Measurements from ENCODE around the gene POT1. TPM values are rescaled to one million over a fixed set of nuclear protein-coding genes. Genes with fewer than 3 reads are reported as not detected.

Gene POT1
- total RNA-seq, 1 donor from 2014 or later: 20.2 TPM

DNA sequence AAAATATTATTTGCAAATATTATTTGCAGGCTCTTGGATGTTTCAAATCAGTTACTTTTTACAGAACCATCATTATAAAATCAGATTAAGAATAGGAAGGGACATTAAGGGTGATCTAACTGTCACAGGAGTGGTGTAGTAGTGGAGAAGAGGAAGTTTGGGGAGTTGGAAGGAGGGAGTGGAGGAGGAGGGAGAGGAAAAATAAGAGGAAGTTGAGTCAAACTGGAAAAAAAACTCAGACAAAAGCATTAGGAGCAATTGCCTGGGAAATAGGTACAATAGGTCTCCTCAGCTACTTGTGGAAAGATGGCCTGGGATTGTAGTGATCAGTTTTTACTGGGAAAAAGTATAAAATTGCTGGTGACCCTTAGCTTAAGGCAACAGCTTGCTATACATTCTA is 86.3 kb downstream of the POT1 start:
- no peak overlapping the region for H3K4me3 ChIP-seq (ENCODE audit: low read depth, low read length)
- DNase-seq (ENCODE audit: low read depth): no peak
- no peak for TF ChIP-seq CTCF (conservative IDR thresholded peaks at IDR 0.05; ENCODE audit: low read depth, low read length)

GRCh38 chr7:124840435-124840834 is 89.2 kb downstream of the POT1 start:
- no peak for DNase-seq (ENCODE audit: low read depth)
- no peak overlapping the region for H3K4me3 ChIP-seq (ENCODE audit: low read depth, low read length)
- peak; percentile 28 for TF ChIP-seq CTCF (conservative IDR thresholded peaks at IDR 0.05; ENCODE audit: low read depth, low read length)

- H3K4me3 ChIP-seq (ENCODE audit: low read depth, low read length): no peak overlapping the region
- no peak for DNase-seq (ENCODE audit: low read depth)
- no peak for TF ChIP-seq CTCF (conservative IDR thresholded peaks at IDR 0.05; ENCODE audit: low read depth, low read length)
These were observed 89.9 kb downstream of the POT1 start for GRCh38 chr7:124839687-124840086.

DNA sequence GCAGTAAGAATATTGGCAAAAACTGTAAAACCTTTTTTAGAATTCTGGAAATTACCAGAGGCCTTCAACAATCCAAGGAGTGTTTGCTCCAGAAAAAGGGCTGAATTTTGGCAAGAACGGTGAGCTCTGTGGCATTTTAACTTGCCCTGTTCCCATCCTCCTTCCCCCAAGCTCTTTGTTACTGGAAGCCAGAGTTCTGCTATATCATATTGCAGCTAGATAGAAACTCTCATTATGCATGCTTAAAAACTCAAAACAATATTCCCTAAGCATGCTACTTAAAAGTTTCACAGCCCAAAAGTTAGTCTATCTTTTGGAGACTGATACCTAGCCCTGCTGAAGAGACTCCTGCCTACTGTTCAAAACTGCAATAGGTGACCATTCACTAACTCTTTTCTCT is 93.5 kb downstream of the POT1 start:
- H3K4me3 ChIP-seq (ENCODE audit: low read depth, low read length): no peak overlapping the region
- TF ChIP-seq CTCF (conservative IDR thresholded peaks at IDR 0.05; ENCODE audit: low read depth, low read length): no peak
- no peak for DNase-seq (ENCODE audit: low read depth)

DNA sequence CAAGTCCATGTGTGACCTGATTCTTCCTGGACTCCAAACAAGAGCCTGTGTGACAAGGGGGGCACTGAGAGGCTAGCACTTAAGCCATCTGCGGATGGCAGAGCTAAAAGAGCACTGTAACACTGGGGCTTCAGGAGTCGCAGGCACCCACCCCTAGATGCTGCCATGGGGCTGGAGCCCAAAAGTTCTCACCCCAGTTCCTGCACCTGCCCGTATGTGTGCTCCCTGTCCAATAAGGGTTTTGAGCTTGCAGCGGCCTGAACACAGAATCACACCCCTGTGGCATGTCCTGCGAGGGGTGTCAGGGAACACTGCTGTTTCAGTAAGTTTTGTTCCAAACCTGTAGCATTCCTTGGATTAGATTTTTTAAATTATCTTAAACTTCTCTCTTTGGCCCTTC is 110.8 kb downstream of the POT1 start:
- no peak for DNase-seq (ENCODE audit: low read depth)
- no peak for TF ChIP-seq CTCF (conservative IDR thresholded peaks at IDR 0.05; ENCODE audit: low read depth, low read length)
- H3K4me3 ChIP-seq (ENCODE audit: low read depth, low read length): no peak overlapping the region

DNA sequence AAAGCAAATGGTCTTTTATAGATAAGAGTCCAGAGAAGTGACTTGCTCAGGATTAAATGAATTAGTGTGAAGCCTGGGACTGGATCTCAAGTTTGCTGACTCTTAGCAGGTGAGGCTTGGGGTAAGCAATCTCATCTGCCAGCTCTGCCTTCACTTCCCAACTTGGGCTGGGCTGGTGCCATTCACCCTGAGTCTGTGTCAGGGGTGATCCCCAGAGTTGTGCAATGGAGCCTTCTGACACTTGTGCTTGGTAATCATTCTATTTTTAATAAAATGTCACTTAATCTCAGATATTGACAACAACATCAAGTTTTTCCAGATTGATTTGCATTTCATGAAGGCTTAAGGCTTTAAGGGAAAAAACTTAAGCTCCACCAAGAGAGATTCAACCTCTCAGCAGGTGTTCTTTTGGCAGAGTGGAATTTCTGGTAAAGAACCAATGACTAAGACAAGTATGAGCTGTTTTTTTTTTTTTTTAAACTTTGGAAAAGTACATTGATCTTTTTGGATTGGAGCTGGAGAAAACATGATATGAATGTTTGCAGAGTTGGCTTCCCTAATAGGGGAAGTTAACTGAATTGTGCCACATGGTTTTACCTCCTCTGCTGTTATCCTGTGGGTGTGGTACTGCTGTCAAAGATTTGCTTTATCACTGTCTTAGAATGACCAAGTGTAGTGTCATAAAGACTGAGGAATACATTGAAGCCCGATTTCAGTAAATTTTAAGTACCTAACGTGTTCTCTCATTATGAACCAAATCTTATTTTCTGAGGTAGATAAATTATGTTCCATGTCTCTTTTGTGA is 115.4 kb downstream of the POT1 start:
- no peak overlapping the region for H3K4me3 ChIP-seq (ENCODE audit: low read depth, low read length)
- TF ChIP-seq CTCF (conservative IDR thresholded peaks at IDR 0.05; ENCODE audit: low read depth, low read length): no peak
- DNase-seq (ENCODE audit: low read depth): no peak

DNA sequence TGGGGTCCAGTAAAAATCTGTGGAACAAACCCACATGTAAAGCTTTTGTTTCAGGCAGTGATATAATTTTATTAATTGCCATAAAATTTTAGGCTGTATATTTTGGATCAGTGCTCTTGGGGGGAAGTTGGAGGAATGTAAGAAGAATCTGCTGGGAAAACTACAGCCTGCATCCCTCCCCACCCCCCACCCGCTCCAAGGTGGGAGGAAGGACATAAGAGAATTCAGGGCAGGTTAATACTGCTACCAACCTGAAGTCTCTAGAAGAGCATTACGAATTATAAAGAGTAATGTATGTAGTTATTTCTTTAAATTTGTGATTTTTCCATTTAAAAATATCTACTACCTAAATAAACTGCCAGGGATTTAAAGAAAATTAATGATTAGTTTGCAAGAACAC is 116.9 kb downstream of the POT1 start:
- no peak overlapping the region for H3K4me3 ChIP-seq (ENCODE audit: low read depth, low read length)
- no peak for TF ChIP-seq CTCF (conservative IDR thresholded peaks at IDR 0.05; ENCODE audit: low read depth, low read length)
- DNase-seq (ENCODE audit: low read depth): no peak

Measured in epithelial cell of proximal tubule (primary cell).